HepG2 (cell line): Measurements from ENCODE around the gene APEX1. TPM values are rescaled to one million over a fixed set of nuclear protein-coding genes. Genes with fewer than 3 reads are reported as not detected.
A peak's percentile ranks its signal among the peaks of the same experiment; 100 is the strongest.

Source experiments
- CBX5 ChIP-seq: sonication (generic); formaldehyde crosslinking; IDR thresholded peaks from 2 replicates; pipeline ENCODE4 v1.4.0; 2020; ENCODE audit warnings: missing genetic modification reagents, borderline replicate concordance
- GTF3A ChIP-seq: sonication (generic); formaldehyde crosslinking; conservative IDR thresholded peaks from 2 replicates; pipeline ENCODE4 v1.4.0; 2020; ENCODE audit warnings: mild to moderate bottlenecking, missing genetic modification reagents
- HOXA7 ChIP-seq: sonication (generic); formaldehyde crosslinking; IDR thresholded peaks from 2 replicates; pipeline ENCODE4 v1.8.1; 2022; ENCODE audit warnings: mild to moderate bottlenecking, missing genetic modification reagents, moderate library complexity
- MZF1 ChIP-seq: sonication (generic); formaldehyde crosslinking; IDR thresholded peaks from 2 replicates; pipeline ENCODE4 v1.8.1; 2023; ENCODE audit warnings: mild to moderate bottlenecking, missing genetic modification reagents, borderline replicate concordance
- NR2F2 ChIP-seq: IDR thresholded peaks from 2 replicates; pipeline ENCODE4 v1.6.1; 2012; ENCODE audit warnings: low read depth, inconsistent platforms, borderline replicate concordance
- POLR2A ChIP-seq, 2 experiments: IDR thresholded peaks; 2 replicates each; pipeline ENCODE4 v1.6.1; 2011; ENCODE audit warnings: low read depth in 2 of 2, low read length in 2 of 2, mild to moderate bottlenecking in 1 of 2, moderate library complexity in 1 of 2; ENCODE audit not compliant: insufficient read depth in 1 of 2
- RAD51 ChIP-seq: fragments of 450-650 bp; IDR thresholded peaks from 2 replicates; pipeline ENCODE4 v1.6.1; 2016; ENCODE audit warnings: borderline replicate concordance
- RBM22 ChIP-seq: fragments of 200-400 bp; formaldehyde crosslinking; optimal IDR thresholded peaks from 2 replicates; pipeline ENCODE3; 2017; ENCODE audit warnings: mild to moderate bottlenecking, low read length, moderate library complexity
- REXO4 ChIP-seq: sonication (generic); formaldehyde crosslinking; IDR thresholded peaks from 2 replicates; pipeline ENCODE4 v1.8.0; 2022; ENCODE audit warnings: missing genetic modification reagents, mild to moderate bottlenecking, borderline replicate concordance
- SRSF4 ChIP-seq: fragments of 200-400 bp; formaldehyde crosslinking; IDR thresholded peaks from one replicate; pipeline ENCODE4 v1.6.1; 2018; ENCODE audit warnings: mild to moderate bottlenecking, low read depth, low read length, moderate library complexity; ENCODE audit not compliant: poor library complexity, severe bottlenecking
- ZNF124 ChIP-seq: sonication (generic); formaldehyde crosslinking; IDR thresholded peaks from 2 replicates; pipeline ENCODE4 v1.4.0; 2020; ENCODE audit warnings: missing genetic modification reagents
- ZNF160 ChIP-seq: sonication (generic); formaldehyde crosslinking; IDR thresholded peaks from 2 replicates; pipeline ENCODE4 v1.8.0; 2022; ENCODE audit warnings: mild to moderate bottlenecking, inconsistent platforms, missing genetic modification reagents
- ZNF350 ChIP-seq: sonication (generic); formaldehyde crosslinking; IDR thresholded peaks from 2 replicates; pipeline ENCODE4 v1.4.0; 2020; ENCODE audit warnings: mild to moderate bottlenecking, low read depth, missing genetic modification reagents, borderline replicate concordance
- ZNF546 ChIP-seq: sonication (generic); formaldehyde crosslinking; conservative IDR thresholded peaks from 2 replicates; pipeline ENCODE4 v1.8.1; 2023; ENCODE audit warnings: mild to moderate bottlenecking, missing genetic modification reagents
- ZNF850 ChIP-seq: sonication (generic); formaldehyde crosslinking; conservative IDR thresholded peaks from 2 replicates; pipeline ENCODE4 v1.9.0; 2021; ENCODE audit warnings: mild to moderate bottlenecking, missing genetic modification reagents
- polyA plus RNA-seq, 8 experiments: library from polyadenylated mRNA; depleted of rRNA in 3 of 8; stranded (reverse) in 7 of 8; unstranded in 1 of 8; fragments of >200 nt; fragmentation: Illumina TruSeq in 4 of 8; extraction: Trizol in 4 of 8; gene quantifications; 2 replicates each; pipeline versions ENCODE4 v1.2.1 to v1.2.3, GENCODE V29; 2011 to 2016; ENCODE audit warnings: low read depth in 4 of 8, missing spikeins in 1 of 8, mixed read lengths in 1 of 8; ENCODE audit not compliant: insufficient read depth in 1 of 8
- total RNA-seq, 5 experiments: library from RNA; depleted of rRNA; stranded (reverse); fragments of >200 nt; fragmentation: Illumina TruSeq; extraction: Trizol; gene quantifications; 2 replicates each; pipeline ENCODE4 v1.2.3, GENCODE V29; 2016; ENCODE audit warnings: low read depth in 1 of 5
- TF ChIP-seq, protein P1 (sequence below), 2 experiments: sonication (generic) in 1 of 2; formaldehyde crosslinking in 1 of 2; IDR thresholded peaks; 2 replicates each; pipeline versions ENCODE4 v1.5.1 to v1.6.1; 2011 to 2020; ENCODE audit warnings: borderline replicate concordance in 1 of 2, low read depth in 1 of 2, low read length in 1 of 2, mild to moderate bottlenecking in 1 of 2, missing genetic modification reagents in 1 of 2, moderate library complexity in 1 of 2
- TF ChIP-seq, protein P2 (sequence below): sonication (generic); formaldehyde crosslinking; IDR thresholded peaks from 2 replicates; pipeline ENCODE4 v1.5.1; 2020; ENCODE audit warnings: missing genetic modification reagents, mild to moderate bottlenecking, borderline replicate concordance
- TF ChIP-seq, protein P3 (sequence below): sonication (generic); formaldehyde crosslinking; IDR thresholded peaks from 2 replicates; pipeline ENCODE4 v1.8.0; 2022; ENCODE audit warnings: mild to moderate bottlenecking, missing genetic modification reagents, moderate library complexity
- TF ChIP-seq, protein P4 (sequence below): sonication (generic); formaldehyde crosslinking; IDR thresholded peaks from 2 replicates; pipeline ENCODE4 v1.5.1; 2020; ENCODE audit warnings: mild to moderate bottlenecking, missing genetic modification reagents, moderate library complexity
- TF ChIP-seq, protein P5 (sequence below): sonication (generic); formaldehyde crosslinking; IDR thresholded peaks from 2 replicates; pipeline ENCODE4 v1.4.0; 2020; ENCODE audit warnings: missing genetic modification reagents

Gene APEX1
- total and polyA plus RNA-seq, 2 of the 13 experiments (the other 11 are each of a cell fraction or from before 2014, with no cell fraction given), result 171 to 405 TPM

DNA sequence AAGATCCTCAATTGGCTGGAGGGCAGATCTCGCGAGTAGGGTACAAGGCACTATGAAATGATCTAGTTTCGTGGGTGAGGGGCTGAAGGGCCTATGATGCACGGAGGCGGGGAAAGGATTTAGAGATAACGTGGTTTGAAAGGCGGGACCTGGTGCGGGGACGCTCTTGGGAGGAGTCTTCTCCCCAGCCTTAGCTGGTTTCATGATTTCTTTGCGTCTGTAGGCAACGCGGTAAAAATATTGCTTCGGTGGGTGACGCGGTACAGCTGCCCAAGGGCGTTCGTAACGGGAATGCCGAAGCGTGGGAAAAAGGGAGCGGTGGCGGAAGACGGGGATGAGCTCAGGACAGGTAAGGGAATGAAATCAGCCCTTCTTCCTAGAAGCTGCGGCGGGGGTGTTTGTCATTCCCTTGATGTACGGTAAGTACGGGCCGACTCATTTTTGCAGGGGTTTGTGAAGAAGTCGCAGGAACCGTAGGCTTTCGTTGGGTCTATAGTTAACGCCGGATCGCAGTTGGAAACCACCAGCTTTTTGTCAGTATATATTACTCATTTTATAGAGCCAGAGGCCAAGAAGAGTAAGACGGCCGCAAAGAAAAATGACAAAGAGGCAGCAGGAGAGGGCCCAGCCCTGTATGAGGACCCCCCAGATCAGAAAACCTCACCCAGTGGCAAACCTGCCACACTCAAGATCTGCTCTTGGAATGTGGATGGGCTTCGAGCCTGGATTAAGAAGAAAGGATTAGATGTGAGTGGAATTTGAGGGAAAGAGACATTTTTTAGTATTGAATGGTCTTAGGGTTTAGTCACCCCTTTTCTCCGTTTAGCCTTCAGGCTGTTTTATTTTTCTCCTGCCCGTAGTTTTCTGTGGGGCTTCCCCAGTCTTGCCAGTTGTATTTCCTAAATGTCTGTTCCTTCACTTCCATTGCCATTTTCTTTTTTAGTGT lies 602 bp downstream of the APEX1 start (continued):
- TF ChIP-seq, protein P1, sequence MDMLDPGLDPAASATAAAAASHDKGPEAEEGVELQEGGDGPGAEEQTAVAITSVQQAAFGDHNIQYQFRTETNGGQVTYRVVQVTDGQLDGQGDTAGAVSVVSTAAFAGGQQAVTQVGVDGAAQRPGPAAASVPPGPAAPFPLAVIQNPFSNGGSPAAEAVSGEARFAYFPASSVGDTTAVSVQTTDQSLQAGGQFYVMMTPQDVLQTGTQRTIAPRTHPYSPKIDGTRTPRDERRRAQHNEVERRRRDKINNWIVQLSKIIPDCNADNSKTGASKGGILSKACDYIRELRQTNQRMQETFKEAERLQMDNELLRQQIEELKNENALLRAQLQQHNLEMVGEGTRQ (IDR thresholded peaks at IDR 0.05; ENCODE audit: low read depth, low read length), result no peak
- TF ChIP-seq, protein P1 (CRISPR knock-in tag; IDR thresholded peaks at IDR 0.05; ENCODE audit: borderline replicate concordance), result peak; percentile 96; the same call in 1 of the 2 replicates
- 0 out of 2 replicates have a peak, but pooled peaks have one; percentile 15 for TF ChIP-seq ZNF546 (CRISPR knock-in tag)
- TF ChIP-seq, protein P2, sequence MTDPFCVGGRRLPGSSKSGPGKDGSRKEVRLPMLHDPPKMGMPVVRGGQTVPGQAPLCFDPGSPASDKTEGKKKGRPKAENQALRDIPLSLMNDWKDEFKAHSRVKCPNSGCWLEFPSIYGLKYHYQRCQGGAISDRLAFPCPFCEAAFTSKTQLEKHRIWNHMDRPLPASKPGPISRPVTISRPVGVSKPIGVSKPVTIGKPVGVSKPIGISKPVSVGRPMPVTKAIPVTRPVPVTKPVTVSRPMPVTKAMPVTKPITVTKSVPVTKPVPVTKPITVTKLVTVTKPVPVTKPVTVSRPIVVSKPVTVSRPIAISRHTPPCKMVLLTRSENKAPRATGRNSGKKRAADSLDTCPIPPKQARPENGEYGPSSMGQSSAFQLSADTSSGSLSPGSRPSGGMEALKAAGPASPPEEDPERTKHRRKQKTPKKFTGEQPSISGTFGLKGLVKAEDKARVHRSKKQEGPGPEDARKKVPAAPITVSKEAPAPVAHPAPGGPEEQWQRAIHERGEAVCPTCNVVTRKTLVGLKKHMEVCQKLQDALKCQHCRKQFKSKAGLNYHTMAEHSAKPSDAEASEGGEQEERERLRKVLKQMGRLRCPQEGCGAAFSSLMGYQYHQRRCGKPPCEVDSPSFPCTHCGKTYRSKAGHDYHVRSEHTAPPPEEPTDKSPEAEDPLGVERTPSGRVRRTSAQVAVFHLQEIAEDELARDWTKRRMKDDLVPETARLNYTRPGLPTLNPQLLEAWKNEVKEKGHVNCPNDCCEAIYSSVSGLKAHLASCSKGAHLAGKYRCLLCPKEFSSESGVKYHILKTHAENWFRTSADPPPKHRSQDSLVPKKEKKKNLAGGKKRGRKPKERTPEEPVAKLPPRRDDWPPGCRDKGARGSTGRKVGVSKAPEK (CRISPR knock-in tag), result no peak
- no peak for TF ChIP-seq ZNF124 (CRISPR knock-in tag)
- no peak for TF ChIP-seq SRSF4
- no peak for TF ChIP-seq HOXA7 (CRISPR knock-in tag)
- TF ChIP-seq POLR2A (IDR thresholded peaks at IDR 0.05; ENCODE audit: insufficient read depth in 1 of 2, low read depth in 2 of 2, low read length in 2 of 2), result peak in 1 of 2 experiments; percentile 35; a peak in 2 of 4 replicates
- TF ChIP-seq, protein P3, sequence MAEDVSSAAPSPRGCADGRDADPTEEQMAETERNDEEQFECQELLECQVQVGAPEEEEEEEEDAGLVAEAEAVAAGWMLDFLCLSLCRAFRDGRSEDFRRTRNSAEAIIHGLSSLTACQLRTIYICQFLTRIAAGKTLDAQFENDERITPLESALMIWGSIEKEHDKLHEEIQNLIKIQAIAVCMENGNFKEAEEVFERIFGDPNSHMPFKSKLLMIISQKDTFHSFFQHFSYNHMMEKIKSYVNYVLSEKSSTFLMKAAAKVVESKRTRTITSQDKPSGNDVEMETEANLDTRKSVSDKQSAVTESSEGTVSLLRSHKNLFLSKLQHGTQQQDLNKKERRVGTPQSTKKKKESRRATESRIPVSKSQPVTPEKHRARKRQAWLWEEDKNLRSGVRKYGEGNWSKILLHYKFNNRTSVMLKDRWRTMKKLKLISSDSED (CRISPR knock-in tag), result 0 out of 2 replicates have a peak, but pooled peaks have one; percentile 61
- TF ChIP-seq NR2F2, result no peak
- TF ChIP-seq, protein P4, sequence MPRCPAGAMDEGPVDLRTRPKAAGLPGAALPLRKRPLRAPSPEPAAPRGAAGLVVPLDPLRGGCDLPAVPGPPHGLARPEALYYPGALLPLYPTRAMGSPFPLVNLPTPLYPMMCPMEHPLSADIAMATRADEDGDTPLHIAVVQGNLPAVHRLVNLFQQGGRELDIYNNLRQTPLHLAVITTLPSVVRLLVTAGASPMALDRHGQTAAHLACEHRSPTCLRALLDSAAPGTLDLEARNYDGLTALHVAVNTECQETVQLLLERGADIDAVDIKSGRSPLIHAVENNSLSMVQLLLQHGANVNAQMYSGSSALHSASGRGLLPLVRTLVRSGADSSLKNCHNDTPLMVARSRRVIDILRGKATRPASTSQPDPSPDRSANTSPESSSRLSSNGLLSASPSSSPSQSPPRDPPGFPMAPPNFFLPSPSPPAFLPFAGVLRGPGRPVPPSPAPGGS (CRISPR knock-in tag), result peak; percentile 35; the same call in 1 of the 2 replicates
- TF ChIP-seq RAD51, result no peak
- TF ChIP-seq ZNF350, result no peak
- no peak for TF ChIP-seq GTF3A (CRISPR knock-in tag)
- 0 out of 2 replicates have a peak, but pooled peaks have one; percentile 2 for TF ChIP-seq CBX5 (CRISPR knock-in tag)
- TF ChIP-seq ZNF160 (CRISPR knock-in tag), result no peak
- TF ChIP-seq MZF1, result no peak
- peak; percentile 89; the same call in 1 of the 2 replicates for TF ChIP-seq REXO4 (CRISPR knock-in tag)
- no peak for TF ChIP-seq RBM22
- no peak for TF ChIP-seq ZNF850 (CRISPR knock-in tag)
- TF ChIP-seq, protein P5, sequence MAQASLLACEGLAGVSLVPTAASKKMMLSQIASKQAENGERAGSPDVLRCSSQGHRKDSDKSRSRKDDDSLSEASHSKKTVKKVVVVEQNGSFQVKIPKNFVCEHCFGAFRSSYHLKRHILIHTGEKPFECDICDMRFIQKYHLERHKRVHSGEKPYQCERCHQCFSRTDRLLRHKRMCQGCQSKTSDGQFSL (CRISPR knock-in tag), result no peak
